Tibial nerve (tissue), 4 donors: ENCODE data around the gene TMIGD2. TPM values are rescaled to one million over a fixed set of nuclear protein-coding genes. Genes with fewer than 3 reads are reported as not detected.
"Not testable (repeated sequence)": the region's sequence is repeated elsewhere in the genome, so short reads cannot be mapped to it uniquely, and the experiment has no call there.

Source experiments
- DNase-seq, 2 donors: peaks; one replicate each; pipeline ENCODE4 v3.0.0-alpha.2; 2019; ENCODE audit warnings: low spot score in 2 of 2
- H3K27ac ChIP-seq, 4 donors: fragments of 200-600 bp; sonication (generic) in 3 of 4; one replicate each; pipeline ENCODE4 v1.5.1; 2017 to 2019; ENCODE audit warnings: mild to moderate bottlenecking in 1 of 4
- H3K27me3 ChIP-seq, 2 donors: fragments of 200-600 bp; sonication (generic) in 1 of 2; one replicate each; pipeline versions ENCODE4 v1.5.1 to v1.6.0; 2017 to 2019
- H3K36me3 ChIP-seq, 3 donors: fragments of 200-600 bp; sonication (generic); one replicate each; pipeline ENCODE4 v1.5.1; 2018 to 2019
- H3K4me1 ChIP-seq, 4 donors: fragments of 200-600 bp; sonication (generic) in 3 of 4; one replicate each; pipeline ENCODE4 v1.5.1; 2017 to 2019
- H3K4me3 ChIP-seq, 4 donors: fragments of 200-600 bp; sonication (generic) in 3 of 4; one replicate each; pipeline ENCODE4 v1.5.1; 2017 to 2019; ENCODE audit warnings: mild to moderate bottlenecking in 1 of 4, moderate library complexity in 1 of 4
- H3K9me3 ChIP-seq, 4 donors: fragments of 200-600 bp; sonication (generic) in 3 of 4; one replicate each; pipeline ENCODE4 v1.5.1; 2017 to 2019
- CTCF ChIP-seq, 5 experiments: fragments of 200-600 bp in 3 of 5; fragments of 450-650 bp in 2 of 5; sonication (generic) in 3 of 5; IDR thresholded peaks; one replicate each; pipeline ENCODE4 v1.5.1; 2016 to 2019; ENCODE audit warnings: antibody characterized with exemption in 5 of 5, mild to moderate bottlenecking in 3 of 5, moderate library complexity in 2 of 5
- EP300 ChIP-seq, 2 donors: sonication (generic); formaldehyde crosslinking; IDR thresholded peaks; one replicate each; pipeline ENCODE4 v1.6.1; 2017; ENCODE audit warnings: antibody characterized with exemption in 2 of 2, mild to moderate bottlenecking in 1 of 2
- POLR2A ChIP-seq, 2 donors: fragments of 450-650 bp; IDR thresholded peaks; one replicate each; pipeline ENCODE4 v1.6.1; 2017; ENCODE audit warnings: antibody characterized with exemption in 2 of 2, mild to moderate bottlenecking in 2 of 2, moderate library complexity in 2 of 2
- WGBS, 2 donors: methylation state at CpG; one replicate each; pipeline ENCODE4 v1.1.5; 2018; 5-methylcytosine and 5-hydroxymethylcytosine counted together
- total RNA-seq, 4 donors: library from RNA; depleted of rRNA; stranded (reverse); fragments of >200 nt; gene quantifications; one replicate each; pipeline ENCODE4 v1.1.0, GENCODE V29; 2016

The TMIGD2 gene
- total RNA-seq, 4 donors from 2014 or later = 0.60 to 7.9 (median 1.2) TPM; not detected in 1

GRCh38 chr19:4342314-4342614, 40.1 kb upstream of the TMIGD2 start:
- WGBS, 2 donors = 1 to 4% methylated on average over 10 of the region's 10 CpGs
- peak in 1 of 2 donors; percentile 25 for DNase-seq

GRCh38 chr19:4338441-4339355, 36.5 kb upstream of the TMIGD2 start, which contains the start of gene STAP2:
TSS of gene STAP2 (minus strand) at chr19:4338827. CDS start at chr19:4338753, 74 bp downstream.
- Histone ChIP-seq H3K27ac (peak within 1 kb of the TSS in 3 of 4 donors; percentile 3 to 75 (median 72)), H3K4me3 (peak within 1 kb of the TSS; percentile 18 to 53 (median 36)), H3K27me3 (no peaks in the 10 kb centered on the region), H3K4me1 (peaks cover 0 to 21% (median 5%) of the 10 kb centered on the region in 4 donors), H3K9me3 (no peaks in the 10 kb centered on the region), H3K36me3 (no peaks in the 10 kb centered on the region)
- 52 to 56% methylated on average over 21 to 24 of the region's 27 CpGs for WGBS, 2 donors
- no peak for TF ChIP-seq POLR2A (IDR thresholded peaks at IDR 0.05)
- DNase-seq = no peak

More at GRCh38 chr19:4342314-4342614, 40.1 kb upstream of the TMIGD2 start:
- TF ChIP-seq EP300 (IDR thresholded peaks at IDR 0.05) (no peak), CTCF (IDR thresholded peaks at IDR 0.05) (no peak)
- Histone ChIP-seq H3K4me3 (peak overlapping the region; percentile 52 to 86 (median 67)), H3K27ac (peak overlapping the region; percentile 82 to 96 (median 92)), H3K27me3 (no peaks in the 10 kb centered on the region), H3K4me1 (peaks cover 0 to 28% (median 11%) of the 10 kb centered on the region in 4 donors), H3K9me3 (no peaks in the 10 kb centered on the region), H3K36me3 (peaks cover 0 to 16% (median 0%) of the 10 kb centered on the region in 3 donors)

- Histone ChIP-seq H3K4me1 (peaks cover 0 to 21% (median 5%) of the 10 kb centered on the region in 4 donors), H3K27me3 (no peaks in the 10 kb centered on the region), H3K4me3 (peak overlapping the region; percentile 18 to 53 (median 36)), H3K9me3 (no peaks in the 10 kb centered on the region), H3K36me3 (no peaks in the 10 kb centered on the region), H3K27ac (peak overlapping the region in 3 of 4 donors; percentile 3 to 75 (median 72))
- no peak for DNase-seq
- TF ChIP-seq EP300 (IDR thresholded peaks at IDR 0.05) = no peak
- TF ChIP-seq CTCF (IDR thresholded peaks at IDR 0.05) = no peak
- TF ChIP-seq POLR2A (IDR thresholded peaks at IDR 0.05) = no peak
- 17 to 19% methylated on average over 14 of the region's 14 CpGs for WGBS, 2 donors
Measured at GRCh38 chr19:4337906-4338440, 35.8 kb upstream of the TMIGD2 start.

- H3K27me3 ChIP-seq = no peaks in the 10 kb centered on the region
- no peak overlapping the region for H3K27ac ChIP-seq
- no peaks in the 10 kb centered on the region for H3K9me3 ChIP-seq
- TF ChIP-seq POLR2A (IDR thresholded peaks at IDR 0.05) = no peak
- TF ChIP-seq EP300 (IDR thresholded peaks at IDR 0.05) = no peak
- TF ChIP-seq CTCF (IDR thresholded peaks at IDR 0.05) = no peak
- H3K36me3 ChIP-seq = no peaks in the 10 kb centered on the region
- no peak overlapping the region for H3K4me3 ChIP-seq
- WGBS, 2 donors = 93 to 94% methylated on average over 7 of the region's 7 CpGs
- no peak for DNase-seq
- peaks cover 0 to 14% (median 0%) of the 10 kb centered on the region in 4 donors for H3K4me1 ChIP-seq
Measured at GRCh38 chr19:4334929-4335570, 32.9 kb upstream of the TMIGD2 start.

GRCh38 chr19:4329858-4330257, 27.7 kb upstream of the TMIGD2 start:
- Histone ChIP-seq H3K4me3 (no peak overlapping the region), H3K27ac (no peak overlapping the region), H3K4me1 (peaks cover 0 to 26% (median 9%) of the 10 kb centered on the region in 4 donors), H3K9me3 (no peaks in the 10 kb centered on the region), H3K36me3 (no peaks in the 10 kb centered on the region), H3K27me3 (peaks cover 0 to 15% of the 10 kb centered on the region in 2 donors)
- DNase-seq = no peak
- TF ChIP-seq EP300 (IDR thresholded peaks at IDR 0.05) (no peak), CTCF (IDR thresholded peaks at IDR 0.05) (no peak), POLR2A (IDR thresholded peaks at IDR 0.05) (no peak)
- 95 to 99% methylated on average over 15 to 19 of the region's 19 CpGs for WGBS, 2 donors

- WGBS, 2 donors = 26 to 48% methylated on average over 35 of the region's 35 CpGs
- H3K4me3 ChIP-seq = peak overlapping the region; percentile 27 to 51 (median 42)
- H3K4me1 ChIP-seq = peaks cover 0 to 26% (median 9%) of the 10 kb centered on the region in 4 donors
- not testable (repeated sequence) for H3K36me3 ChIP-seq, H3K9me3 ChIP-seq, DNase-seq
- peaks cover 0 to 15% of the 10 kb centered on the region in 2 donors for H3K27me3 ChIP-seq
- H3K27ac ChIP-seq = peak overlapping the region in 1 of 4 donors; percentile 20
Measured at GRCh38 chr19:4328991-4329681, 26.9 kb upstream of the TMIGD2 start.
